Bronchial epithelial cell (primary cell): Measurements from ENCODE around the gene EPHA6. TPM values are rescaled to one million over a fixed set of nuclear protein-coding genes. Genes with fewer than 3 reads are reported as not detected.

Experiments
- DNase-seq: peaks from one replicate; pipeline ENCODE4 v3.0.0-alpha.2; 2010; ENCODE audit warnings: low read depth
- FAIRE-seq: peaks from 2 replicates; lab custom pipeline; 2011; peaks lifted over from hg19 to GRCh38; lab: Jason Lieb, UNC
- H3K27me3 ChIP-seq: 2 replicates; pipeline ENCODE4 v1.5.1; 2011; ENCODE audit warnings: low read length; ENCODE audit not compliant: control insufficient read depth, insufficient read depth
- H3K36me3 ChIP-seq: 2 replicates; pipeline ENCODE4 v1.5.1; 2011; ENCODE audit warnings: low read length; ENCODE audit not compliant: control insufficient read depth, insufficient read depth
- H3K4me3 ChIP-seq: 2 replicates; pipeline ENCODE4 v1.5.1; 2011; ENCODE audit warnings: mild to moderate bottlenecking, low read depth, low read length, control low read depth
- CTCF ChIP-seq: IDR thresholded peaks from 2 replicates; pipeline ENCODE4 v1.5.1; 2011; ENCODE audit warnings: mild to moderate bottlenecking, moderate library complexity, low read length, control low read depth, inconsistent platforms; ENCODE audit not compliant: insufficient read depth, severe bottlenecking
- total RNA-seq: library from RNA; depleted of rRNA; stranded (reverse); fragments of >200 nt; gene quantifications from 2 replicates; pipeline ENCODE4 v1.2.1, GENCODE V29; 2014

Gene EPHA6
- total RNA-seq, 1 donor from 2014 or later = 0.26 TPM

DNA sequence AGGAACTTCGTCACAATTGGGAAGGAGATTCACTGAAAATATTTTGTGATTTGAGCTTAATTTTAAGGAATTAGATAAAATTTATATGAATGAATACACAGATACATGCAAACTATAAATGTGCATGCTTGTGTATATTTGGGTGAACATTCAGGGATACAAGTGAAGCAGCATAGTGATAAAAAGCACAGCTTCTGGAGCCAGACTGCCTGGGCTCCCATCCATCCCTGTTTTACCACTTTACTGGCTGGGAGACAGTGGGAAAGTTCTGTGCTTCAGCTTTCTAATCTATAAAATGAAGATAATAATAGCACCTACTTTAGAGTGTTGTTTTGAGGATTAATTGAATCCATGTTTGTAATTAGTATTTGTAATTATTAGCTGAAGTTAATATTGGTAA is 8.1 kb upstream of the EPHA6 start:
- DNase-seq = no peak
- H3K4me3 ChIP-seq = no peak overlapping the region
- no peak for FAIRE-seq
- no peaks in the 10 kb centered on the region for H3K36me3 ChIP-seq
- no peak for TF ChIP-seq CTCF
- H3K27me3 ChIP-seq = no peaks in the 10 kb centered on the region

GRCh38 chr3:96813134-96813819 is 1.1 kb upstream of the EPHA6 start:
- no peaks in the 10 kb centered on the region for H3K36me3 ChIP-seq
- FAIRE-seq = no peak
- H3K4me3 ChIP-seq = peak overlapping the region; percentile 38
- peaks cover 13% of the 10 kb centered on the region for H3K27me3 ChIP-seq
- TF ChIP-seq CTCF = peak; percentile 73
- peak; percentile 48 for DNase-seq

- no peak for DNase-seq
- no peak overlapping the region for H3K4me3 ChIP-seq
- TF ChIP-seq CTCF = no peak
- H3K27me3 ChIP-seq = peaks cover 13% of the 10 kb centered on the region
- no peaks in the 10 kb centered on the region for H3K36me3 ChIP-seq
- FAIRE-seq = no peak
These were observed 515 bp downstream of the EPHA6 start for GRCh38 chr3:96814651-96815567.

DNA sequence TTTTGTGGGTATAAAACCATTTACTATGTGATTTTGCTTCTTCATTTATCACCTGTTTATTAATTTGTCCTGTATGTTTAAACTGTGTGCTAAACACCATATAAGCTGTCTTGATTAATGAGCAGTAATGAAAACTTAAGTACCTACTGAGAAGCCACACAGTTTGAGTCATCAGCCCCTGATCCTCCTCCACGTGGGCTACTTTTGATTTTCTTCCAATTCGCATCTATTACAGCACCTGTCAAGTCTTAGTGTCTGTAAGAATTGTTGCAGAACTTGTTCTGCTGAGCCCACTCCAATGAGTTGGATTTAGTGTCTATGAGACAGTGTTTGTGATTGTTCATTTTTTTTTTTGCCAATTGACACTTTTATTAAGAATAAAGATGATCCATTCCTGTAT is 16.8 kb downstream of the EPHA6 start:
- Histone ChIP-seq H3K27me3 (no peaks in the 10 kb centered on the region), H3K36me3 (no peaks in the 10 kb centered on the region), H3K4me3 (no peak overlapping the region)
- FAIRE-seq (no peak), DNase-seq (no peak)
- no peak for TF ChIP-seq CTCF

GRCh38 chr3:96833301-96833700 is 18.9 kb downstream of the EPHA6 start:
- Histone ChIP-seq H3K36me3 (no peaks in the 10 kb centered on the region), H3K4me3 (no peak overlapping the region), H3K27me3 (no peaks in the 10 kb centered on the region)
- FAIRE-seq = no peak
- no peak for DNase-seq
- TF ChIP-seq CTCF = no peak
